DOHH2 (cell line): ENCODE data around the gene USH2A.

Source experiments
- CTCF ChIP-seq: fragments of 200-600 bp; sonication (generic); IDR thresholded peaks from one replicate; pipeline ENCODE4 v1.5.1; 2014; ENCODE audit warnings: antibody characterized with exemption, mild to moderate bottlenecking, low read depth, low read length; ENCODE audit not compliant: poor library complexity, severe bottlenecking
- EZH2phosphoT487 ChIP-seq: fragments of 200-600 bp; sonication (generic); IDR thresholded peaks from 2 replicates; pipeline ENCODE4 v1.6.1; 2017; ENCODE audit warnings: borderline replicate concordance, mild to moderate bottlenecking, antibody characterized with exemption, low read length, moderate library complexity, mixed read lengths

GRCh38 chr1:216437603-216438002, 14.4 kb upstream of the USH2A start:
- TF ChIP-seq CTCF (no peak), EZH2phosphoT487 (no peak)
